Skeletal muscle tissue (tissue), 4 donors: ENCODE data around the gene CYLD. TPM values are rescaled to one million over a fixed set of nuclear protein-coding genes. Genes with fewer than 3 reads are reported as not detected.

ENCODE experiments used
- H3K27ac ChIP-seq: one replicate; pipeline ENCODE4 v1.7.0; 2013; ENCODE audit warnings: mild to moderate bottlenecking, low read depth, low read length, inconsistent platforms
- H3K27me3 ChIP-seq, 3 donors: one replicate each; pipeline ENCODE4 v1.7.0; 2013; ENCODE audit warnings: low read length in 3 of 3; ENCODE audit not compliant: control insufficient read depth in 3 of 3, insufficient read depth in 3 of 3
- H3K36me3 ChIP-seq, 3 donors: one replicate each; pipeline ENCODE4 v1.7.0; 2013; ENCODE audit warnings: low read length in 3 of 3; ENCODE audit not compliant: control insufficient read depth in 3 of 3, insufficient read depth in 3 of 3
- H3K4me1 ChIP-seq, 3 donors: one replicate each; pipeline ENCODE4 v1.7.0; 2013; ENCODE audit warnings: low read length in 3 of 3, mild to moderate bottlenecking in 3 of 3; ENCODE audit not compliant: control insufficient read depth in 3 of 3, insufficient read depth in 3 of 3
- H3K4me3 ChIP-seq, 3 donors: one replicate each; pipeline ENCODE4 v1.7.0; 2013; ENCODE audit warnings: low read length in 3 of 3
- H3K9ac ChIP-seq, 3 donors: one replicate each; pipeline ENCODE4 v1.7.0; 2013; ENCODE audit warnings: low read length in 3 of 3, mild to moderate bottlenecking in 3 of 3, moderate library complexity in 2 of 3, low read depth in 1 of 3
- H3K9me3 ChIP-seq, 3 donors: one replicate each; pipeline ENCODE4 v1.7.0; 2013; ENCODE audit warnings: low read length in 3 of 3; ENCODE audit not compliant: control insufficient read depth in 3 of 3
- total RNA-seq: library from RNA; depleted of rRNA; stranded (reverse); fragments of >200 nt; gene quantifications from one replicate; pipeline ENCODE4 v1.2.3, GENCODE V29; 2014
- donor health status: Osteomylitis.

The CYLD gene
- total RNA-seq: 32.4 TPM

GRCh38 chr16:50741781-50742575 is at the start of gene CYLD:
Gene CYLD, plus strand, starts transcription at chr16:50742086. Its CDS starts 7,613 bp downstream, at chr16:50749699.
- peaks cover 0 to 5% (median 2%) of the 10 kb centered on the region in 3 donors for H3K36me3 ChIP-seq
- peak within 1 kb of the TSS; percentile 84 to 90 (median 89) for H3K4me3 ChIP-seq
- H3K27ac ChIP-seq: peak within 1 kb of the TSS; percentile 86
- H3K27me3 ChIP-seq: no peaks in the 10 kb centered on the region
- peak within 1 kb of the TSS; percentile 82 to 90 (median 86) for H3K9ac ChIP-seq
- peaks cover 10 to 18% (median 16%) of the 10 kb centered on the region in 3 donors for H3K4me1 ChIP-seq
- H3K9me3 ChIP-seq: no peaks in the 10 kb centered on the region

- H3K4me3 ChIP-seq: no peak overlapping the region
- H3K27ac ChIP-seq: no peak overlapping the region
- H3K9me3 ChIP-seq: no peaks in the 10 kb centered on the region
- peaks cover 15 to 28% (median 21%) of the 10 kb centered on the region in 3 donors for H3K4me1 ChIP-seq
- H3K27me3 ChIP-seq: no peaks in the 10 kb centered on the region
- no peak overlapping the region for H3K9ac ChIP-seq
- H3K36me3 ChIP-seq: no peaks in the 10 kb centered on the region
These were observed 49.3 kb upstream of the CYLD start for GRCh38 chr16:50692644-50692998.

- Histone ChIP-seq H3K4me1 (peaks cover 20 to 29% (median 26%) of the 10 kb centered on the region in 3 donors), H3K9me3 (no peaks in the 10 kb centered on the region), H3K4me3 (peak within 1 kb of the TSS; percentile 48 to 57 (median 50)), H3K27ac (no peak within 1 kb of the TSS), H3K27me3 (no peaks in the 10 kb centered on the region), H3K36me3 (no peaks in the 10 kb centered on the region), H3K9ac (peak within 1 kb of the TSS in 2 of 3 donors; percentile 36 to 68)
These were observed 48.7 kb upstream of the CYLD start, which contains the start of gene NOD2 for GRCh38 chr16:50692999-50693781. Gene NOD2, plus strand, starts transcription at chr16:50693606. Its CDS starts 5,890 bp downstream, at chr16:50699496.

- no peaks in the 10 kb centered on the region for H3K36me3 ChIP-seq
- H3K9ac ChIP-seq: peak overlapping the region in 1 of 3 donors; percentile 68
- no peaks in the 10 kb centered on the region for H3K9me3 ChIP-seq
- no peak overlapping the region for H3K27ac ChIP-seq
- H3K27me3 ChIP-seq: no peaks in the 10 kb centered on the region
- H3K4me3 ChIP-seq: no peak overlapping the region
- peaks cover 27 to 39% (median 33%) of the 10 kb centered on the region in 3 donors for H3K4me1 ChIP-seq
These were observed 47.7 kb upstream of the CYLD start for GRCh38 chr16:50694206-50694605.

GRCh38 chr16:50695017-50696000 is 46.6 kb upstream of the CYLD start:
- no peak overlapping the region for H3K9ac ChIP-seq
- H3K9me3 ChIP-seq: no peaks in the 10 kb centered on the region
- no peak overlapping the region for H3K27ac ChIP-seq
- no peaks in the 10 kb centered on the region for H3K36me3 ChIP-seq
- peaks cover 30 to 50% (median 42%) of the 10 kb centered on the region in 3 donors for H3K4me1 ChIP-seq
- no peaks in the 10 kb centered on the region for H3K27me3 ChIP-seq
- no peak overlapping the region for H3K4me3 ChIP-seq

- Histone ChIP-seq H3K9ac (no peak overlapping the region), H3K4me3 (no peak overlapping the region), H3K27me3 (no peaks in the 10 kb centered on the region), H3K9me3 (no peaks in the 10 kb centered on the region), H3K27ac (no peak overlapping the region), H3K4me1 (peaks cover 30 to 52% (median 43%) of the 10 kb centered on the region in 3 donors), H3K36me3 (no peaks in the 10 kb centered on the region)
These were observed 45.8 kb upstream of the CYLD start for GRCh38 chr16:50696126-50696525.

GRCh38 chr16:50696575-50697420 is 45.1 kb upstream of the CYLD start:
- Histone ChIP-seq H3K27me3 (no peaks in the 10 kb centered on the region), H3K27ac (peak overlapping the region; percentile 60), H3K4me1 (peaks cover 30 to 52% (median 43%) of the 10 kb centered on the region in 3 donors), H3K4me3 (peak overlapping the region in 2 of 3 donors; percentile 10 to 79), H3K36me3 (no peaks in the 10 kb centered on the region), H3K9me3 (no peaks in the 10 kb centered on the region), H3K9ac (peak overlapping the region in 1 of 3 donors; percentile 87)

- Histone ChIP-seq H3K4me3 (peak overlapping the region in 2 of 3 donors; percentile 79 to 81), H3K4me1 (peaks cover 34 to 56% (median 45%) of the 10 kb centered on the region in 3 donors)
These were observed 44.5 kb upstream of the CYLD start for GRCh38 chr16:50697421-50697715.

More at GRCh38 chr16:50697421-50697715, 44.5 kb upstream of the CYLD start:
- Histone ChIP-seq H3K9me3 (no peaks in the 10 kb centered on the region), H3K9ac (peak overlapping the region in 2 of 3 donors; percentile 66 to 87), H3K27me3 (no peaks in the 10 kb centered on the region), H3K36me3 (no peaks in the 10 kb centered on the region), H3K27ac (peak overlapping the region; percentile 60)
